ENCODE data around the gene PPM1J.

DNA sequence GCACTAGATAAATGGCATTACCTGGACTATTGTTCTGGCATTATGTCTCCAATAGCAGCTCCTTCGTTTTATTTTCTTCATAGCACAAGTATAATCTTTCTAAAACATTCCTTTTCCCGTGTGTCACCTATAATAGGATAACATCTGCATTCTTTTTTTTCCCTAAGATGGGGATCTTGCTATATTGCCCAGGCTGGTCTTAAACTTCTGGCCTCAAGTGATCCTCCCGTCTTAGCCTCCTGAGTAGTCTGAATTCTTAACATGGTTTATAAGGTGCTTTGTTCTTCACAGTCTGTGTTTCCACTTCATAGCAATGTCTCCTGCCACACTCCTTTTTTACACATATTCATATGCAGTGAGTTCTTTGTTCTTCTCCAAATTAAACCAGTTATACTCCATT lies 49.3 kb downstream of the PPM1J start:
- TF ChIP-seq, protein P1, sequence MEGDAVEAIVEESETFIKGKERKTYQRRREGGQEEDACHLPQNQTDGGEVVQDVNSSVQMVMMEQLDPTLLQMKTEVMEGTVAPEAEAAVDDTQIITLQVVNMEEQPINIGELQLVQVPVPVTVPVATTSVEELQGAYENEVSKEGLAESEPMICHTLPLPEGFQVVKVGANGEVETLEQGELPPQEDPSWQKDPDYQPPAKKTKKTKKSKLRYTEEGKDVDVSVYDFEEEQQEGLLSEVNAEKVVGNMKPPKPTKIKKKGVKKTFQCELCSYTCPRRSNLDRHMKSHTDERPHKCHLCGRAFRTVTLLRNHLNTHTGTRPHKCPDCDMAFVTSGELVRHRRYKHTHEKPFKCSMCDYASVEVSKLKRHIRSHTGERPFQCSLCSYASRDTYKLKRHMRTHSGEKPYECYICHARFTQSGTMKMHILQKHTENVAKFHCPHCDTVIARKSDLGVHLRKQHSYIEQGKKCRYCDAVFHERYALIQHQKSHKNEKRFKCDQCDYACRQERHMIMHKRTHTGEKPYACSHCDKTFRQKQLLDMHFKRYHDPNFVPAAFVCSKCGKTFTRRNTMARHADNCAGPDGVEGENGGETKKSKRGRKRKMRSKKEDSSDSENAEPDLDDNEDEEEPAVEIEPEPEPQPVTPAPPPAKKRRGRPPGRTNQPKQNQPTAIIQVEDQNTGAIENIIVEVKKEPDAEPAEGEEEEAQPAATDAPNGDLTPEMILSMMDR (IDR thresholded peaks at IDR 0.05): no peak
- TF ChIP-seq POLR2A (IDR thresholded peaks at IDR 0.05): no peak

All from thyroid gland (tissue), 4 donors.